ENCODE measurements around the gene ADAMTS17.

DNA sequence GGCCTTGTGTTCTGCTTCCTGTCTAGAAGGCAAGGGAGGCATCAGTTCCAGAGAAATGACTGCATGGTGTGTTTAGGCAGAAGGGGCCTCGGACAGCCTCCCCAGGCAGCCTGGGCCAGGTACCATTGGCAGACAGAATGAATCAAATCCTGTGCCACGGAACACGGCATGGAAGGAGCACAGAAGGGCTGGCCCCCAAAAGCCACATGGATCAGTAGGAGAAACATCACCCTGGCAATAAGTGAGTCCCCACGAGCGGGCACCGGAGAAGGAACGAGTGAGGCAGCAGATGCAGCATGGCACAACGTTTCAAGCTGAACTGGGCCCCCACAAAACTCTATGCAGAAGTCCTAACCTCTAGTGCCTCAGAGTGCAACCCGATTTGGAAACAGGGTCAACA is 223.2 kb downstream of the ADAMTS17 start:
- TF ChIP-seq CTCF (IDR thresholded peaks at IDR 0.05) (no peak), POLR2A (IDR thresholded peaks at IDR 0.05) (no peak)

Data from testis (tissue), 2 donors.